DOHH2 (cell line): ENCODE measurements around the gene ATP12A.

Experiments used
- H3F3A ChIP-seq: fragments of 200-600 bp; sonication (generic), shearing (Covaris generic); 2 replicates; pipeline ENCODE4 v1.6.0; 2016; ENCODE audit warnings: antibody characterized with exemption, mild to moderate bottlenecking; ENCODE audit not compliant: control insufficient read depth, insufficient read depth
- H3K27ac ChIP-seq: fragments of 200-600 bp; sonication (generic); 2 replicates; pipeline ENCODE4 v1.5.1; 2014; ENCODE audit warnings: low read depth, mild to moderate bottlenecking, low read length, moderate library complexity
- H3K27me3 ChIP-seq: fragments of 200-600 bp; sonication (generic); 2 replicates; pipeline ENCODE4 v1.6.1; 2014; ENCODE audit warnings: mild to moderate bottlenecking, low read length, mixed read lengths; ENCODE audit not compliant: control insufficient read depth
- H3K36me3 ChIP-seq: fragments of 200-600 bp; sonication (generic); 2 replicates; pipeline ENCODE4 v1.6.1; 2014; ENCODE audit warnings: mild to moderate bottlenecking, low read length, moderate library complexity, mixed read lengths; ENCODE audit not compliant: control insufficient read depth
- H3K4me1 ChIP-seq: fragments of 200-600 bp; sonication (generic); 2 replicates; pipeline ENCODE4 v1.6.1; 2014; ENCODE audit warnings: mild to moderate bottlenecking, low read length, mixed read lengths; ENCODE audit not compliant: control insufficient read depth
- H3K4me2 ChIP-seq: fragments of 200-600 bp; sonication (generic); 2 replicates; pipeline ENCODE4 v1.6.0; 2014; ENCODE audit warnings: mild to moderate bottlenecking, low read length, moderate library complexity
- H3K4me3 ChIP-seq: fragments of 200-600 bp; sonication (generic); 2 replicates; pipeline ENCODE4 v1.5.1; 2014; ENCODE audit warnings: mild to moderate bottlenecking, low read length, mixed read lengths
- H3K79me2 ChIP-seq: fragments of 200-600 bp; sonication (generic); 2 replicates; pipeline ENCODE4 v1.6.1; 2014; ENCODE audit warnings: mild to moderate bottlenecking, low read length, mixed read lengths; ENCODE audit not compliant: control insufficient read depth
- H3K9me2 ChIP-seq: fragments of 200-600 bp; sonication (generic); replicated peaks from 2 replicates; pipeline ENCODE4 v1.6.1; 2014; ENCODE audit warnings: mild to moderate bottlenecking, low read length, mixed read lengths; ENCODE audit not compliant: control insufficient read depth
- H3K9me3 ChIP-seq: fragments of 200-600 bp; sonication (generic); 2 replicates; pipeline ENCODE4 v1.6.1; 2014; ENCODE audit warnings: antibody characterized with exemption, low read length, mixed read lengths; ENCODE audit not compliant: control insufficient read depth, insufficient read depth
- H4K20me1 ChIP-seq: fragments of 200-600 bp; sonication (generic); 2 replicates; pipeline ENCODE4 v1.6.0; 2014; ENCODE audit warnings: low read depth, mild to moderate bottlenecking, antibody characterized with exemption, low read length, moderate library complexity; ENCODE audit not compliant: control insufficient read depth, insufficient read depth
- CTCF ChIP-seq: fragments of 200-600 bp; sonication (generic); IDR thresholded peaks from one replicate; pipeline ENCODE4 v1.5.1; 2014; ENCODE audit warnings: antibody characterized with exemption, mild to moderate bottlenecking, low read depth, low read length; ENCODE audit not compliant: poor library complexity, severe bottlenecking
- EZH2phosphoT487 ChIP-seq: fragments of 200-600 bp; sonication (generic); IDR thresholded peaks from 2 replicates; pipeline ENCODE4 v1.6.1; 2017; ENCODE audit warnings: borderline replicate concordance, mild to moderate bottlenecking, antibody characterized with exemption, low read length, moderate library complexity, mixed read lengths

Gene ATP12A

GRCh38 chr13:24680258-24680920, at the start of gene ATP12A:
Gene ATP12A, plus strand, starts transcription at chr13:24680408. Its CDS starts 336 bp downstream, at chr13:24680744.
- Histone ChIP-seq H3K4me1 (peaks cover 32% of the 10 kb centered on the region), H3K27ac (no peak within 1 kb of the TSS), H3K36me3 (no peaks in the 10 kb centered on the region), H3K9me3 (no peaks in the 10 kb centered on the region), H3K27me3 (peaks cover 29% of the 10 kb centered on the region), H3K4me2 (peak within 1 kb of the TSS; percentile 74), H3K4me3 (peak within 1 kb of the TSS; percentile 67), H3K9me2 (no peaks in the 10 kb centered on the region), H3K79me2 (no peaks in the 10 kb centered on the region), H4K20me1 (no peaks in the 10 kb centered on the region), H3F3A (no peaks in the 10 kb centered on the region)
- TF ChIP-seq EZH2phosphoT487 (0 out of 2 replicates have a peak, but pooled peaks have one; percentile 70), CTCF (no peak)

GRCh38 chr13:24630851-24631620, 49.2 kb upstream of the ATP12A start:
- Histone ChIP-seq H3K4me2 (peak overlapping the region; percentile 35), H3K27me3 (no peaks in the 10 kb centered on the region), H3K4me3 (no peak overlapping the region), H3K9me3 (no peaks in the 10 kb centered on the region), H3K9me2 (no peaks in the 10 kb centered on the region), H3K36me3 (no peaks in the 10 kb centered on the region), H3F3A (peaks cover 8% of the 10 kb centered on the region), H4K20me1 (no peaks in the 10 kb centered on the region), H3K4me1 (peaks cover 57% of the 10 kb centered on the region), H3K79me2 (no peaks in the 10 kb centered on the region), H3K27ac (no peak overlapping the region)
- no peak for TF ChIP-seq CTCF

- H3K4me2 ChIP-seq: no peak overlapping the region
- TF ChIP-seq EZH2phosphoT487 (no peak), CTCF (no peak)
Observed at GRCh38 chr13:24631922-24632321, 48.3 kb upstream of the ATP12A start.

More at GRCh38 chr13:24631922-24632321, 48.3 kb upstream of the ATP12A start:
- Histone ChIP-seq H3K9me2 (no peaks in the 10 kb centered on the region), H3K36me3 (no peaks in the 10 kb centered on the region), H3K4me1 (peaks cover 48% of the 10 kb centered on the region), H3K9me3 (no peaks in the 10 kb centered on the region), H3K27me3 (no peaks in the 10 kb centered on the region), H3K27ac (no peak overlapping the region), H3K79me2 (no peaks in the 10 kb centered on the region), H3K4me3 (no peak overlapping the region), H4K20me1 (no peaks in the 10 kb centered on the region), H3F3A (no peaks in the 10 kb centered on the region)
